Peyer's patch (tissue), 4 donors: ENCODE results near the gene LDLRAD4.

Source experiments
- POLR2A ChIP-seq, 2 donors: fragments of 450-650 bp; IDR thresholded peaks; one replicate each; pipeline ENCODE4 v1.5.1; 2017; ENCODE audit warnings: antibody characterized with exemption in 2 of 2, mild to moderate bottlenecking in 2 of 2, moderate library complexity in 2 of 2
- TF ChIP-seq, protein P1 (sequence below), 6 experiments: fragments of 450-650 bp in 4 of 6; fragments of 200-600 bp in 2 of 6; sonication (generic) in 1 of 6; IDR thresholded peaks; one replicate each; pipeline ENCODE4 v1.5.1; 2017 to 2019; ENCODE audit warnings: antibody characterized with exemption in 6 of 6, mild to moderate bottlenecking in 3 of 6, moderate library complexity in 1 of 6

DNA sequence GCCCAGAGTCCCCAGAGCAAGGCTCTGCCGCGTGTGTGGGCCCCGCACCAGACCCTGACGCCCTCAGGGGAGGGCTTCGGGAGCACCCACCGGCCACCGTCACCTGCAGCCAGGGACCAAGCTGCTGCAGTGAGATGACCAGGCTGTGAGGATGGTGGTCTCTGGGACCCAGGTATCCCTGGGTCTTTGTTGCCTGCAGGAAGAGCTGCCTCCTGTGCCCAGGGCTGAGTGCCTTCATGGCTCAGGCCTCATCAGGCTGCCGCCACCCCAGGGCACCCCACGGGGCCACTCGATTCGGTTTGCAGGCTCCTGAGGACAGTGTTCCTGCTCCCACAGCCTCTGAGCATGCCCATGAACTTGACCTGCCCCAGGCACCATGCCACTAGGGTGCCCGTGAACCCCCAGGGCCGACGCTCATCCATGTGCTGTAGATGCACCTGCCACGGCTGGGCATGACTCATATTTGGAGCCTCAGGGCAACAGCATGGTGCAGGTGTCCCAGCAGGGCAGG lies 398.0 kb downstream of the LDLRAD4 start:
- TF ChIP-seq, protein P1, sequence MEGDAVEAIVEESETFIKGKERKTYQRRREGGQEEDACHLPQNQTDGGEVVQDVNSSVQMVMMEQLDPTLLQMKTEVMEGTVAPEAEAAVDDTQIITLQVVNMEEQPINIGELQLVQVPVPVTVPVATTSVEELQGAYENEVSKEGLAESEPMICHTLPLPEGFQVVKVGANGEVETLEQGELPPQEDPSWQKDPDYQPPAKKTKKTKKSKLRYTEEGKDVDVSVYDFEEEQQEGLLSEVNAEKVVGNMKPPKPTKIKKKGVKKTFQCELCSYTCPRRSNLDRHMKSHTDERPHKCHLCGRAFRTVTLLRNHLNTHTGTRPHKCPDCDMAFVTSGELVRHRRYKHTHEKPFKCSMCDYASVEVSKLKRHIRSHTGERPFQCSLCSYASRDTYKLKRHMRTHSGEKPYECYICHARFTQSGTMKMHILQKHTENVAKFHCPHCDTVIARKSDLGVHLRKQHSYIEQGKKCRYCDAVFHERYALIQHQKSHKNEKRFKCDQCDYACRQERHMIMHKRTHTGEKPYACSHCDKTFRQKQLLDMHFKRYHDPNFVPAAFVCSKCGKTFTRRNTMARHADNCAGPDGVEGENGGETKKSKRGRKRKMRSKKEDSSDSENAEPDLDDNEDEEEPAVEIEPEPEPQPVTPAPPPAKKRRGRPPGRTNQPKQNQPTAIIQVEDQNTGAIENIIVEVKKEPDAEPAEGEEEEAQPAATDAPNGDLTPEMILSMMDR (IDR thresholded peaks at IDR 0.05) = no peak
- TF ChIP-seq POLR2A (IDR thresholded peaks at IDR 0.05) = no peak
